Fibroblast of villous mesenchyme (primary cell): ENCODE data around the gene SKAP1. TPM values are rescaled to one million over a fixed set of nuclear protein-coding genes. Genes with fewer than 3 reads are reported as not detected.

Experiments used
- DNase-seq: peaks from one replicate; pipeline ENCODE4 v3.0.0-alpha.2; 2010; ENCODE audit warnings: low read depth
- H3K4me3 ChIP-seq: 2 replicates; pipeline ENCODE4 v1.5.1; 2011; ENCODE audit warnings: low read depth, mild to moderate bottlenecking, low read length
- total RNA-seq: library from RNA; depleted of rRNA; stranded (reverse); fragments of >200 nt; gene quantifications from 2 replicates; pipeline ENCODE4 v1.2.3, GENCODE V29; 2012
- TF ChIP-seq, protein P1 (sequence below): IDR thresholded peaks from 2 replicates; pipeline ENCODE4 v1.5.1; 2012; ENCODE audit warnings: low read depth, mild to moderate bottlenecking, low read length; ENCODE audit not compliant: insufficient read depth

Gene SKAP1
- total RNA-seq, 1 donor, result not detected

DNA sequence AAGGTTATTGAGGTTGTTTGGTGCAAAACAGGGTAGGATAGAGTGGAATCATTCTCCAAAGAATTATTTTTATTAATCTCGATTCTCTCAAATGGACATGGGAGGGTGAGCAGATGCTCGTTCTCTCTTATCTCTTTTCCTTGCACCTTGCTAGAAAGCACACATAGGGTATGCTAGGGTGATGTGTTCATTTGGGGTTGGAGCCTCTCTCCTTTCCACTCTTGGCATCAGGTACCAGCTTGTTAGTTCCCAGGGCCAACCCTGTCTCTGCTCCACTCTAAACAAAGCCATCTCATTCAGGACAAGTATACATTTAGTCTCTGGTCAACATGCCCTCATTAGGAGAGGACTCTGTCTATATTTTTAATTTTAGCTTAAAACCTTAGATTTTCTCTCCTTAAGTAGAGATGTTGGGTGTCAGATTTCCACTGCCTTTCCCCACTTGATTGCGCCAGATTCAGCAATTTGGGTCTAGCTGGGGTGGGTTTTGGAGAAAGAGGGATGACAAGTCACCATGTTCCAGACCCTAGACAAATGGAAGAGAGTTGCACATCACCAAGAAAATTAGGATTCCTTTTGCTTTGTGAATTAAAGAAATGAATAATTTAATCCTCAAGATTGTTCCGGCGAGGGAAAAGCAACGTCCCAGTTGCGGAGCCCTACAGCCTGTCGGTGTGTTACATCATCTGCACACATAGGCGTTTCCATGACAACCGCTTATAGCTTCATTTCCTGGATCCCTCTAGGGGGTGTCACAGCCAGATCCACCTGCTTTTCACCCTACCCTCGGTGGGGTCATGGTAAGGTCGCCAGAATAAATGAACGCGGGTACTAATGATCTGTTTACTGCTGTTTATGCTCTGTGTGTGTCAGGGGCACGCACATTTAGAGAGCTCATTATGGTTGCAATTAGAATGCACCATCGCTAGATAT, 280.9 kb downstream of the SKAP1 start:
- peak; percentile 24 for DNase-seq
- no peak overlapping the region for H3K4me3 ChIP-seq
- TF ChIP-seq, protein P1, sequence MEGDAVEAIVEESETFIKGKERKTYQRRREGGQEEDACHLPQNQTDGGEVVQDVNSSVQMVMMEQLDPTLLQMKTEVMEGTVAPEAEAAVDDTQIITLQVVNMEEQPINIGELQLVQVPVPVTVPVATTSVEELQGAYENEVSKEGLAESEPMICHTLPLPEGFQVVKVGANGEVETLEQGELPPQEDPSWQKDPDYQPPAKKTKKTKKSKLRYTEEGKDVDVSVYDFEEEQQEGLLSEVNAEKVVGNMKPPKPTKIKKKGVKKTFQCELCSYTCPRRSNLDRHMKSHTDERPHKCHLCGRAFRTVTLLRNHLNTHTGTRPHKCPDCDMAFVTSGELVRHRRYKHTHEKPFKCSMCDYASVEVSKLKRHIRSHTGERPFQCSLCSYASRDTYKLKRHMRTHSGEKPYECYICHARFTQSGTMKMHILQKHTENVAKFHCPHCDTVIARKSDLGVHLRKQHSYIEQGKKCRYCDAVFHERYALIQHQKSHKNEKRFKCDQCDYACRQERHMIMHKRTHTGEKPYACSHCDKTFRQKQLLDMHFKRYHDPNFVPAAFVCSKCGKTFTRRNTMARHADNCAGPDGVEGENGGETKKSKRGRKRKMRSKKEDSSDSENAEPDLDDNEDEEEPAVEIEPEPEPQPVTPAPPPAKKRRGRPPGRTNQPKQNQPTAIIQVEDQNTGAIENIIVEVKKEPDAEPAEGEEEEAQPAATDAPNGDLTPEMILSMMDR, result no peak

DNA sequence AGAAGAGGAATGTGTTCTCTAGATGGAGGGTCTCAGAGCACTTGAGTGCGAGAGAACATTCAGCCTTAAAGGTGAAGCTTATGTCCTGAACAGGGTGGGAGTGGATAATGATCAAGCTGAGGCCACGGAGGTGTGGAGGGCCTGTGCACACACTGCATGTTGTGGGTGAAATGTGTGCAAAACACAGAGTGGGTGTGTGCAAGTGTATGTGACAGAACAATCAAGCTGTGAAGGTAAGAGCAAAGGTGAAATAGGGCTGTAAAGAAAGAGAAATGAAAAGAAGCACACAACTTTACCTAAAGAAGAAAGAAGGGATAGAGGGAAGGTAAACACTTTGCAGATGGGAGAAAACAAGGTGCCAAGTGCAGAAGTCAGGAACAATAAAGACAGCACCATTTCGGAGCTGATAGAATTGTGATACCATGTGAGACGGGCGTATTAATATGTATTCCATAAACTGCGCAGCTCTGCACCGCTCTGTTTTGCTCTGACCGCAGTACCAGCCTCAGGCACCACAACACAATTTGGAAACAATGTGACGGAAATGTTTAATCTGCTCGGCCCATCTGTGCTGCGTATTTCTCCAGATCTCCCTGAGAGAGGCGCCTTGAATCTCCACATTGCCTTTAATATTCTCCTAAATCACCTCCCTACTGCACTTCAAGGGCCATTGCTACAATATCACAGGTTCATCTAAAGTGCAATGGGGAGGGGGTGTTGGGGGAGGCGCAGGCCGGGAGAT, 281.8 kb downstream of the SKAP1 start:
- H3K4me3 ChIP-seq, result no peak overlapping the region
- no peak for DNase-seq
- TF ChIP-seq, protein P1, result no peak

GRCh38 chr17:48144976-48145798, 284.8 kb downstream of the SKAP1 start:
- DNase-seq, result no peak
- TF ChIP-seq, protein P1, result no peak
- no peak overlapping the region for H3K4me3 ChIP-seq

GRCh38 chr17:48144231-48144630, 285.8 kb downstream of the SKAP1 start:
- no peak for DNase-seq

GRCh38 chr17:48143629-48144028, 286.4 kb downstream of the SKAP1 start:
- no peak overlapping the region for H3K4me3 ChIP-seq
- TF ChIP-seq, protein P1, result no peak
- DNase-seq, result no peak

More at GRCh38 chr17:48144231-48144630, 285.8 kb downstream of the SKAP1 start:
- TF ChIP-seq, protein P1, result no peak
- H3K4me3 ChIP-seq, result no peak overlapping the region

DNA sequence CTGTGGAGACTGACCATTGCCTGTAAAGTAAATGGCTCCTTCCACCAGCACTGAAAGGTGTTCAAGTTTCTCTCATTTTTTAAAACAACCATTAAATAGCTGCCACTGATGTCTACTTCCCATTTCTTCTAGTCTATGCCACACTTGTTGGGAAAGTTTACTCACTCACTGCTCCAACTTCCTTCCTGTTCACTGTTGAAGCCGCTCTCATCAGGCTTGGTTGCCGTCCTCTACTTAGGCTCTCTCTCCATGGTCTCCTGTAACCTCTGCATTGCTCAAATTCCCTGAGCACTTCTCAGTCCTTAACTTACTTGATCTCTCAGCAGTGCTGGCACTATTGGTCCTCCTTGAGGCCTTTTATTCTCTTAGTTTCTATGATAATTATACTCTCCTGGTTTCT, 290.1 kb downstream of the SKAP1 start:
- TF ChIP-seq, protein P1, result no peak
- no peak for DNase-seq
- H3K4me3 ChIP-seq, result no peak overlapping the region
